MCF 10A (cell line): ENCODE measurements around the gene GOLIM4. TPM values are rescaled to one million over a fixed set of nuclear protein-coding genes. Genes with fewer than 3 reads are reported as not detected.
A peak's percentile ranks its signal among the peaks of the same experiment; 100 is the strongest.

Source experiments
- BruUV-seq: library from RNA; stranded (reverse); fragments of 400-500 nt; replicated peaks from 2 replicates; lab custom pipeline; 2021; lab: Mats Ljungman, UMichigan
- CTCF ChIA-PET: fragments of 300-600 bp; sonication (Branson Sonifier 250); formaldehyde crosslinking; extraction: SDS; loops from one replicate; lab custom pipeline; 2021; ENCODE audit warnings: antibody characterized with exemption, inconsistent platforms; lab: Yijun Ruan, JAX
- POLR2A ChIA-PET: fragments of 300-600, 350-650 bp; sonication (Branson Sonifier 250); formaldehyde crosslinking; extraction: SDS; loops from one replicate; lab custom pipeline; 2020; ENCODE audit warnings: antibody characterized with exemption, inconsistent platforms; lab: Yijun Ruan, JAX
- DNase-seq: peaks from one replicate; pipeline ENCODE4 v3.0.0-alpha.2; 2018; ENCODE audit not compliant: unreplicated experiment
- H3K27ac Mint-ChIP-seq: one replicate; pipeline ENCODE4 v1.8.0; 2022; ENCODE audit warnings: mild to moderate bottlenecking, low read depth, mixed read lengths; ENCODE audit not compliant: unreplicated experiment
- H3K27me3 Mint-ChIP-seq: one replicate; pipeline ENCODE4 v1.8.0; 2022; ENCODE audit warnings: mixed read lengths; ENCODE audit not compliant: insufficient read depth, unreplicated experiment
- H3K36me3 Mint-ChIP-seq: one replicate; pipeline ENCODE4 v1.8.0; 2022; ENCODE audit warnings: mild to moderate bottlenecking, moderate library complexity, mixed read lengths; ENCODE audit not compliant: insufficient read depth, unreplicated experiment
- H3K4me1 Mint-ChIP-seq: one replicate; pipeline ENCODE4 v1.8.0; 2022; ENCODE audit warnings: mixed read lengths; ENCODE audit not compliant: insufficient read depth, unreplicated experiment
- H3K4me3 Mint-ChIP-seq: one replicate; pipeline ENCODE4 v1.8.0; 2022; ENCODE audit warnings: mild to moderate bottlenecking, moderate library complexity, mixed read lengths; ENCODE audit not compliant: unreplicated experiment
- H3K9me3 Mint-ChIP-seq: one replicate; pipeline ENCODE4 v1.8.0; 2022; ENCODE audit warnings: mixed read lengths; ENCODE audit not compliant: unreplicated experiment
- CTCF ChIP-seq: fragments of 200-600 bp; IDR thresholded peaks from one replicate; pipeline ENCODE4 v1.8.0; 2022; ENCODE audit warnings: antibody characterized with exemption, mild to moderate bottlenecking; ENCODE audit not compliant: unreplicated experiment
- intact Hi-C: fragments of 100-400 bp; cut with micrococcal nuclease; formaldehyde crosslinking; loops from 2 replicates; pipeline ENCODE4 v1.14.1; 2022
- total RNA-seq: library from RNA; stranded (reverse); gene quantifications from 2 replicates; pipeline ENCODE4 v1.2.3, GENCODE V29; 2022

GOLIM4 gene
- total RNA-seq, 1 experiment from 2014 or later, result 25.8 TPM

- intact Hi-C loops, result no loop called here
- TF ChIP-seq CTCF, result no peak
- H3K27me3 Mint-ChIP-seq, result no peaks in the 10 kb centered on the region
- BruUV-seq, result no TSS peak
- H3K9me3 Mint-ChIP-seq, result no peaks in the 10 kb centered on the region
- no peaks in the 10 kb centered on the region for H3K36me3 Mint-ChIP-seq
- peaks cover 6% of the 10 kb centered on the region for H3K4me1 Mint-ChIP-seq
- ChIA-PET POLR2A (interaction anchor here (0.7 to 1.2 kb wide), 3 partner anchors 23 to 95 kb away, joined by 3 read pairs; no protein-coding TSS in a partner anchor), CTCF (interaction anchor here (1.7 to 2.0 kb wide), 2 partner anchors 38 to 162 kb away, joined by 5 to 6 read pairs; no protein-coding TSS in a partner anchor)
- no peak overlapping the region for H3K4me3 Mint-ChIP-seq
- H3K27ac Mint-ChIP-seq, result no peak overlapping the region
- DNase-seq, result peak; percentile 64
Observed at GRCh38 chr3:168002786-168003368, 92.8 kb downstream of the GOLIM4 start.

- H3K27me3 Mint-ChIP-seq, result no peaks in the 10 kb centered on the region
- H3K27ac Mint-ChIP-seq, result no peak overlapping the region
- no peaks in the 10 kb centered on the region for H3K36me3 Mint-ChIP-seq
- ChIA-PET POLR2A (no interaction called here), CTCF (interaction anchor here (0.5 kb wide), 1 partner anchor 1658 kb away, joined by 5 read pairs; no protein-coding TSS in a partner anchor)
- no TSS peak for BruUV-seq
- no peak overlapping the region for H3K4me3 Mint-ChIP-seq
- H3K9me3 Mint-ChIP-seq, result no peaks in the 10 kb centered on the region
- TF ChIP-seq CTCF, result no peak
- intact Hi-C loops, result no loop called here
- no peak for DNase-seq
- H3K4me1 Mint-ChIP-seq, result peaks cover 6% of the 10 kb centered on the region
Observed at GRCh38 chr3:168001244-168001643, 94.5 kb downstream of the GOLIM4 start.

GRCh38 chr3:167998253-167998652 lies 97.5 kb downstream of the GOLIM4 start:
- Mint-ChIP-seq H3K36me3 (no peaks in the 10 kb centered on the region), H3K27me3 (peaks cover 9% of the 10 kb centered on the region), H3K4me1 (peaks cover 6% of the 10 kb centered on the region), H3K4me3 (no peak overlapping the region), H3K27ac (no peak overlapping the region), H3K9me3 (no peaks in the 10 kb centered on the region)
- ChIA-PET POLR2A (no interaction called here), CTCF (no interaction called here)
- BruUV-seq, result no TSS peak
- no peak for TF ChIP-seq CTCF
- no peak for DNase-seq
- intact Hi-C loops, result no loop called here

- TF ChIP-seq CTCF, result no peak
- Mint-ChIP-seq H3K27me3 (peaks cover 24% of the 10 kb centered on the region), H3K27ac (no peak overlapping the region), H3K36me3 (no peaks in the 10 kb centered on the region), H3K9me3 (no peaks in the 10 kb centered on the region), H3K4me3 (no peak overlapping the region), H3K4me1 (no peaks in the 10 kb centered on the region)
- ChIA-PET CTCF (no interaction called here), POLR2A (no interaction called here)
- intact Hi-C loops, result no loop called here
- DNase-seq, result no peak
- BruUV-seq, result no TSS peak
Observed at GRCh38 chr3:167996514-167996913, 99.2 kb downstream of the GOLIM4 start.
